SK-N-SH treated with all-trans-retinoic acid at 6 μM for 48 hours (cell line): ENCODE measurements around the gene INSR.
A peak's percentile ranks its signal among the peaks of the same experiment; 100 is the strongest.

ENCODE experiments used
- ATAC-seq: fragments of 200-7000 bp; cut with Tn5 transposase; 3 replicates; pipeline ENCODE4 v1.9.1; 2020; ENCODE audit warnings: mild to moderate bottlenecking, moderate library complexity
- ARNTL ChIP-seq: fragments of 450-650 bp; formaldehyde crosslinking; IDR thresholded peaks from 2 replicates; pipeline ENCODE4 v1.5.0; 2020; ENCODE audit warnings: low read depth, mild to moderate bottlenecking, moderate library complexity, borderline replicate concordance
- BACH2 ChIP-seq: fragments of 250-450 bp; sonication (Bioruptor Pico); IDR thresholded peaks from 2 replicates; pipeline ENCODE4 v1.9.0; 2021; ENCODE audit warnings: mild to moderate bottlenecking, borderline replicate concordance
- ESRRG ChIP-seq: fragments of 250-450 bp; sonication (Bioruptor Pico); IDR thresholded peaks from 2 replicates; pipeline ENCODE4 v1.6.1; 2021; ENCODE audit warnings: mild to moderate bottlenecking
- GLIS3 ChIP-seq: fragments of 250-450 bp; sonication (Bioruptor Pico); IDR thresholded peaks from 2 replicates; pipeline ENCODE4 v1.5.0; 2020; ENCODE audit warnings: mild to moderate bottlenecking, moderate library complexity
- OSR1 ChIP-seq: fragments of 250-450 bp; sonication (Bioruptor Pico); IDR thresholded peaks from 2 replicates; pipeline ENCODE4 v1.8.0; 2022; ENCODE audit warnings: moderate library complexity, mild to moderate bottlenecking, inconsistent platforms
- POU6F1 ChIP-seq: fragments of 250-450 bp; sonication (Bioruptor Pico); IDR thresholded peaks from 2 replicates; pipeline ENCODE4 v1.8.0; 2021; ENCODE audit warnings: low read depth, mild to moderate bottlenecking, moderate library complexity, borderline replicate concordance
- PPARA ChIP-seq: fragments of 250-450 bp; sonication (Bioruptor Pico); IDR thresholded peaks from 2 replicates; pipeline ENCODE4 v1.5.0; 2020; ENCODE audit warnings: mild to moderate bottlenecking, borderline replicate concordance
- RARB ChIP-seq: fragments of 250-450 bp; sonication (Bioruptor Pico); IDR thresholded peaks from 2 replicates; pipeline ENCODE4 v1.8.0; 2021; ENCODE audit warnings: mild to moderate bottlenecking, moderate library complexity
- SNAI2 ChIP-seq: fragments of 250-450 bp; sonication (Bioruptor Pico); IDR thresholded peaks from 2 replicates; pipeline ENCODE4 v1.5.0; 2020; ENCODE audit warnings: mild to moderate bottlenecking, moderate library complexity
- TCF4 ChIP-seq: fragments of 250-450 bp; sonication (Bioruptor Pico); IDR thresholded peaks from 2 replicates; pipeline ENCODE4 v1.8.0; 2021; ENCODE audit warnings: mild to moderate bottlenecking, moderate library complexity, borderline replicate concordance
- TOX ChIP-seq: fragments of 250-450 bp; sonication (Bioruptor Pico); IDR thresholded peaks from 2 replicates; pipeline ENCODE4 v1.8.0; 2021; ENCODE audit warnings: mild to moderate bottlenecking, moderate library complexity, borderline replicate concordance
- TSHZ2 ChIP-seq: fragments of 250-450 bp; sonication (Bioruptor Pico); IDR thresholded peaks from 2 replicates; pipeline ENCODE4 v1.5.0; 2020; ENCODE audit warnings: mild to moderate bottlenecking, moderate library complexity
- ZC3H10 ChIP-seq: fragments of 250-450 bp; sonication (Bioruptor Pico); IDR thresholded peaks from 2 replicates; pipeline ENCODE4 v1.5.1; 2021; ENCODE audit warnings: mild to moderate bottlenecking, moderate library complexity
- ZFP3 ChIP-seq: fragments of 250-450 bp; sonication (Bioruptor Pico); IDR thresholded peaks from 2 replicates; pipeline ENCODE4 v1.5.0; 2020; ENCODE audit warnings: mild to moderate bottlenecking, moderate library complexity
- ZFP30 ChIP-seq: fragments of 450-650 bp; formaldehyde crosslinking; IDR thresholded peaks from 2 replicates; pipeline ENCODE4 v1.5.0; 2022; ENCODE audit warnings: mild to moderate bottlenecking, moderate library complexity
- ZNF565 ChIP-seq: fragments of 450-650 bp; formaldehyde crosslinking; conservative IDR thresholded peaks from 2 replicates; pipeline ENCODE4 v1.5.0; 2020; ENCODE audit warnings: low read depth, mild to moderate bottlenecking, moderate library complexity
- ZNF70 ChIP-seq: fragments of 450-650 bp; formaldehyde crosslinking; IDR thresholded peaks from 2 replicates; pipeline ENCODE4 v1.5.0; 2020; ENCODE audit warnings: mild to moderate bottlenecking, moderate library complexity
- ZNF8 ChIP-seq: fragments of 450-650 bp; formaldehyde crosslinking; IDR thresholded peaks from 2 replicates; pipeline ENCODE4 v1.5.0; 2020; ENCODE audit warnings: mild to moderate bottlenecking, moderate library complexity
- TF ChIP-seq, protein P1 (sequence below): fragments of 250-450 bp; sonication (Bioruptor Pico); IDR thresholded peaks from 2 replicates; pipeline ENCODE4 v1.5.1; 2020; ENCODE audit warnings: low read depth, mild to moderate bottlenecking, moderate library complexity
- TF ChIP-seq, protein P2 (sequence below): fragments of 250-450 bp; sonication (Bioruptor Pico); IDR thresholded peaks from 2 replicates; pipeline ENCODE4 v1.8.0; 2020; ENCODE audit warnings: mild to moderate bottlenecking, moderate library complexity, borderline replicate concordance

Gene INSR

GRCh38 chr19:7223429-7223828, 70.8 kb downstream of the INSR start:
- ATAC-seq, result no peak
- TF ChIP-seq ZFP3 (CRISPR knock-in tag) (peak; percentile 99), ZNF70 (CRISPR knock-in tag) (no peak), ZNF565 (CRISPR knock-in tag) (no peak), PPARA (CRISPR knock-in tag) (no peak), ARNTL (CRISPR knock-in tag) (no peak), TOX (CRISPR knock-in tag) (no peak)
- TF ChIP-seq, protein P1, sequence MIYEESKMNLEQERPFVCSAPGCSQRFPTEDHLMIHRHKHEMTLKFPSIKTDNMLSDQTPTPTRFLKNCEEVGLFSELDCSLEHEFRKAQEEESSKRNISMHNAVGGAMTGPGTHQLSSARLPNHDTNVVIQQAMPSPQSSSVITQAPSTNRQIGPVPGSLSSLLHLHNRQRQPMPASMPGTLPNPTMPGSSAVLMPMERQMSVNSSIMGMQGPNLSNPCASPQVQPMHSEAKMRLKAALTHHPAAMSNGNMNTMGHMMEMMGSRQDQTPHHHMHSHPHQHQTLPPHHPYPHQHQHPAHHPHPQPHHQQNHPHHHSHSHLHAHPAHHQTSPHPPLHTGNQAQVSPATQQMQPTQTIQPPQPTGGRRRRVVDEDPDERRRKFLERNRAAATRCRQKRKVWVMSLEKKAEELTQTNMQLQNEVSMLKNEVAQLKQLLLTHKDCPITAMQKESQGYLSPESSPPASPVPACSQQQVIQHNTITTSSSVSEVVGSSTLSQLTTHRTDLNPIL (CRISPR knock-in tag), result no peak
- TF ChIP-seq, all 23 proteins: peak for 1

- TF ChIP-seq TOX (CRISPR knock-in tag), result no peak
- no peak for TF ChIP-seq GLIS3 (CRISPR knock-in tag)
- no peak for TF ChIP-seq PPARA (CRISPR knock-in tag)
- no peak for TF ChIP-seq ZFP30 (CRISPR knock-in tag)
- TF ChIP-seq SNAI2, result no peak
- TF ChIP-seq ZNF8 (CRISPR knock-in tag), result no peak
- TF ChIP-seq TCF4 (CRISPR knock-in tag), result no peak
- TF ChIP-seq ZC3H10 (CRISPR knock-in tag), result no peak
- TF ChIP-seq ESRRG (CRISPR knock-in tag), result no peak
- TF ChIP-seq ARNTL (CRISPR knock-in tag), result no peak
- TF ChIP-seq, protein P2, sequence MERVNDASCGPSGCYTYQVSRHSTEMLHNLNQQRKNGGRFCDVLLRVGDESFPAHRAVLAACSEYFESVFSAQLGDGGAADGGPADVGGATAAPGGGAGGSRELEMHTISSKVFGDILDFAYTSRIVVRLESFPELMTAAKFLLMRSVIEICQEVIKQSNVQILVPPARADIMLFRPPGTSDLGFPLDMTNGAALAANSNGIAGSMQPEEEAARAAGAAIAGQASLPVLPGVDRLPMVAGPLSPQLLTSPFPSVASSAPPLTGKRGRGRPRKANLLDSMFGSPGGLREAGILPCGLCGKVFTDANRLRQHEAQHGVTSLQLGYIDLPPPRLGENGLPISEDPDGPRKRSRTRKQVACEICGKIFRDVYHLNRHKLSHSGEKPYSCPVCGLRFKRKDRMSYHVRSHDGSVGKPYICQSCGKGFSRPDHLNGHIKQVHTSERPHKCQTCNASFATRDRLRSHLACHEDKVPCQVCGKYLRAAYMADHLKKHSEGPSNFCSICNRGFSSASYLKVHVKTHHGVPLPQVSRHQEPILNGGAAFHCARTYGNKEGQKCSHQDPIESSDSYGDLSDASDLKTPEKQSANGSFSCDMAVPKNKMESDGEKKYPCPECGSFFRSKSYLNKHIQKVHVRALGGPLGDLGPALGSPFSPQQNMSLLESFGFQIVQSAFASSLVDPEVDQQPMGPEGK, result no peak
- no peak for TF ChIP-seq BACH2 (CRISPR knock-in tag)
- TF ChIP-seq TSHZ2 (CRISPR knock-in tag), result no peak
- TF ChIP-seq, protein P1 (CRISPR knock-in tag), result no peak
- no peak for TF ChIP-seq ZNF565 (CRISPR knock-in tag)
- no peak for TF ChIP-seq OSR1 (CRISPR knock-in tag)
- no peak for TF ChIP-seq POU6F1 (CRISPR knock-in tag)
- ATAC-seq, result no peak
These were observed 75.2 kb downstream of the INSR start for GRCh38 chr19:7219056-7219455.

DNA sequence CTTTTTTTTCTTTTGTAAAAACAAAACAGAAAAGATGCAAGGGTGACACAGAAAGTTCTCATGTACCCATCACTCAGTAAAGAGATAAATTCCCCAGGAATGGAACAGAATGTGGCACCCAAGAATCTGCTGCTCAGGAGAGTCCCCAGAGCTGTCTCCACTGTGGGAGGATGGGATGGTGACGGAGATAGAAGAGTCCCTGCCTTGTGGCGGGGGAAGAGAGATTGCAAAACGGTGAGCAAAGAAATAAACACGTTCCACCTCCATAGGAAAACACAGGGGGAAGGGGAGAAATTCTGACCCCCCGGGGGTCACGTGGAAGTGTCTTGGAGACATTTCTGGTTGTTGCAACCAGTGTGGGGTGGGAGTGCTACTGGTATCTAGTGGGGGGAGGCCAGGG, 76.4 kb downstream of the INSR start:
- TF ChIP-seq ESRRG (CRISPR knock-in tag) (no peak), GLIS3 (CRISPR knock-in tag) (no peak), TSHZ2 (CRISPR knock-in tag) (no peak), RARB (CRISPR knock-in tag) (no peak), BACH2 (CRISPR knock-in tag) (no peak), ZNF8 (CRISPR knock-in tag) (no peak), ZC3H10 (CRISPR knock-in tag) (no peak), ZNF565 (CRISPR knock-in tag) (no peak), OSR1 (CRISPR knock-in tag) (no peak)
- ATAC-seq, result no peak
